22Rv1 (cell line): ENCODE results near the gene HIVEP3.

Experiments
- CTCF ChIP-seq: fragments of 450-650 bp; IDR thresholded peaks from 2 replicates; pipeline ENCODE4 v1.5.1; 2017; ENCODE audit warnings: mild to moderate bottlenecking
- ZFX ChIP-seq: fragments of 450-650 bp; IDR thresholded peaks from 2 replicates; pipeline ENCODE4 v1.6.1; 2017; ENCODE audit warnings: antibody characterized with exemption, borderline replicate concordance

- TF ChIP-seq CTCF (no peak), ZFX (no peak)
These were observed 244.9 kb downstream of the HIVEP3 start for GRCh38 chr1:41673806-41674205.
